CD4-positive, alpha-beta T cell treated with Interleukin-4 for 4 hours (primary cell): Measurements from ENCODE around the gene EPHA6.

Experiments
- DNase-seq: peaks from one replicate; pipeline ENCODE4 v3.0.0-alpha.2; 2020

EPHA6 gene

GRCh38 chr3:97720417-97720816, 906.0 kb downstream of the EPHA6 start:
- no peak for DNase-seq

- no peak for DNase-seq
These were observed 907.1 kb downstream of the EPHA6 start for GRCh38 chr3:97721446-97721845.

GRCh38 chr3:97736928-97737327, 922.5 kb downstream of the EPHA6 start:
- no peak for DNase-seq

GRCh38 chr3:97738761-97739160, 924.4 kb downstream of the EPHA6 start:
- no peak for DNase-seq

GRCh38 chr3:97742036-97742435, 927.6 kb downstream of the EPHA6 start:
- DNase-seq, result no peak

GRCh38 chr3:97744289-97744688, 929.9 kb downstream of the EPHA6 start:
- no peak for DNase-seq

GRCh38 chr3:97763586-97764406, 949.4 kb downstream of the EPHA6 start:
- DNase-seq, result no peak

- DNase-seq, result peak; percentile 66
These were observed 950.2 kb downstream of the EPHA6 start, which contains the start of gene ARL6 for GRCh38 chr3:97764407-97765238. Gene ARL6 (plus strand): TSS chr3:97764758. CDS start chr3:97768108, 3,350 bp downstream.

- DNase-seq, result no peak
These were observed 950.9 kb downstream of the EPHA6 start for GRCh38 chr3:97765336-97765735.

- DNase-seq, result no peak
These were observed 958.5 kb downstream of the EPHA6 start for GRCh38 chr3:97772926-97773325.

GRCh38 chr3:97778152-97778551, 963.8 kb downstream of the EPHA6 start:
- DNase-seq, result no peak

- DNase-seq, result peak; percentile 67
These were observed 979.1 kb downstream of the EPHA6 start for GRCh38 chr3:97793420-97794019.

GRCh38 chr3:97795951-97796350, 981.6 kb downstream of the EPHA6 start:
- no peak for DNase-seq
